SK-N-SH (cell line): ENCODE data around the gene BCHE. TPM values are rescaled to one million over a fixed set of nuclear protein-coding genes. Genes with fewer than 3 reads are reported as not detected.

Experiments
- CTCF ChIA-PET: fragments of 300-600, 350-600 bp; formaldehyde crosslinking; extraction: SDS; loops from one replicate; lab custom pipeline; 2021; lab: Yijun Ruan, JAX
- POLR2A ChIA-PET: fragments of 350-600 bp; sonication (Branson Sonifier 250); formaldehyde crosslinking; extraction: SDS; loops from one replicate; lab custom pipeline; 2020; ENCODE audit warnings: antibody characterized with exemption, inconsistent platforms; lab: Yijun Ruan, JAX
- DNase-seq: peaks from one replicate; pipeline ENCODE4 v3.0.0; 2012
- H2AFZ ChIP-seq: fragments of 200-600 bp; sonication (generic); 2 replicates; pipeline ENCODE4 v1.8.1; 2016; ENCODE audit warnings: antibody characterized with exemption, mild to moderate bottlenecking, low read depth
- H3F3A ChIP-seq: fragments of 200-600 bp; sonication (generic); replicated peaks from 2 replicates; pipeline ENCODE3; 2016; ENCODE audit warnings: antibody characterized with exemption, mild to moderate bottlenecking; ENCODE audit not compliant: insufficient read depth
- H3K27ac ChIP-seq, 2 experiments: fragments of 200-500 bp in 1 of 2; fragments of 200-600 bp in 1 of 2; sonication (Bioruptor generic) in 1 of 2; sonication (generic), shearing (Covaris generic) in 1 of 2; 2 replicates each; pipeline versions ENCODE4 v1.5.1 to v1.6.1; 2014 to 2016; ENCODE audit warnings: low read depth in 2 of 2, inconsistent platforms in 1 of 2, low read length in 1 of 2, mild to moderate bottlenecking in 1 of 2, mixed read lengths in 1 of 2
- H3K27me3 ChIP-seq: fragments of 200-600 bp; sonication (generic), shearing (Covaris generic); 2 replicates; pipeline ENCODE4 v1.6.1; 2016; ENCODE audit warnings: mixed run types; ENCODE audit not compliant: insufficient read depth
- H3K36me3 ChIP-seq, 2 experiments: fragments of 200-500 bp in 1 of 2; fragments of 200-600 bp in 1 of 2; sonication (Bioruptor generic) in 1 of 2; sonication (generic) in 1 of 2; replicated peaks in 1 of 2; 2 replicates each; pipeline versions ENCODE3 to v1.5.1; 2014 to 2016; ENCODE audit warnings: low read length in 1 of 2, mild to moderate bottlenecking in 1 of 2; ENCODE audit not compliant: insufficient read depth in 2 of 2, control insufficient read depth in 1 of 2
- H3K4me1 ChIP-seq, 2 experiments: fragments of 200-500 bp in 1 of 2; fragments of 200-600 bp in 1 of 2; sonication (Bioruptor generic) in 1 of 2; sonication (generic), shearing (Covaris generic) in 1 of 2; 2 replicates each; pipeline versions ENCODE4 v1.5.1 to v1.6.1; 2014 to 2016; ENCODE audit warnings: low read depth in 1 of 2, low read length in 1 of 2, mixed run types in 1 of 2; ENCODE audit not compliant: insufficient read depth in 2 of 2, control insufficient read depth in 1 of 2
- H3K4me2 ChIP-seq: fragments of 200-600 bp; sonication (generic), shearing (Covaris generic); 2 replicates; pipeline ENCODE4 v1.6.1; 2017; ENCODE audit warnings: mixed run types
- H3K4me3 ChIP-seq, 2 experiments: fragments of 200-500 bp in 1 of 2; fragments of 200-600 bp in 1 of 2; sonication (Bioruptor generic) in 1 of 2; sonication (generic), shearing (Covaris generic) in 1 of 2; 2 replicates each; pipeline versions ENCODE4 v1.5.1 to v1.8.1; 2014 to 2016; ENCODE audit warnings: low read depth in 2 of 2, inconsistent platforms in 1 of 2, low read length in 1 of 2, mild to moderate bottlenecking in 1 of 2, mixed read lengths in 1 of 2, moderate library complexity in 1 of 2
- H3K79me2 ChIP-seq: fragments of 200-600 bp; sonication (generic); 2 replicates; pipeline ENCODE4 v1.8.1; 2017; ENCODE audit warnings: mild to moderate bottlenecking; ENCODE audit not compliant: insufficient read depth
- H3K9ac ChIP-seq: fragments of 200-600 bp; sonication (generic); 2 replicates; pipeline ENCODE4 v1.6.1; 2017; ENCODE audit warnings: mixed run types
- H3K9me2 ChIP-seq: fragments of 200-600 bp; sonication (generic); 2 replicates; pipeline ENCODE4 v1.6.1; 2017; ENCODE audit warnings: mixed run types
- H3K9me3 ChIP-seq: fragments of 200-600 bp; sonication (generic); 2 replicates; pipeline ENCODE4 v1.6.1; 2017; ENCODE audit warnings: mixed run types, mild to moderate bottlenecking, moderate library complexity
- H4K20me1 ChIP-seq: fragments of 200-600 bp; sonication (generic); 2 replicates; pipeline ENCODE4 v1.6.1; 2017; ENCODE audit warnings: mild to moderate bottlenecking, mixed run types; ENCODE audit not compliant: insufficient read depth
- FOSL2 ChIP-seq: IDR thresholded peaks from 2 replicates; pipeline ENCODE4 v1.4.0; 2012; ENCODE audit warnings: low read depth, mild to moderate bottlenecking, moderate library complexity, borderline replicate concordance
- GATA2 ChIP-seq: sonication (generic); formaldehyde crosslinking; IDR thresholded peaks from 2 replicates; pipeline ENCODE4 v1.5.0; 2020; ENCODE audit warnings: mild to moderate bottlenecking, missing genetic modification reagents
- TEAD4 ChIP-seq: IDR thresholded peaks from 2 replicates; pipeline ENCODE4 v1.4.0; 2012; ENCODE audit warnings: mild to moderate bottlenecking, borderline replicate concordance; ENCODE audit not compliant: insufficient read depth
- YY1 ChIP-seq: IDR thresholded peaks from 2 replicates; pipeline ENCODE4 v1.4.0; 2012; ENCODE audit warnings: low read depth, mild to moderate bottlenecking
- WGBS: methylation state at CpG from one replicate; pipeline ENCODE4 v1.1.6; 2017; ENCODE audit warnings: low lambda C conversion rate; 5-methylcytosine and 5-hydroxymethylcytosine counted together
- polyA plus RNA-seq, 3 experiments: library from polyadenylated mRNA; depleted of rRNA; stranded (reverse); fragments of >200 nt; gene quantifications; 2 replicates each; pipeline ENCODE4 v1.2.3, GENCODE V29; 2012
- TF ChIP-seq, protein P1 (sequence below): IDR thresholded peaks from 2 replicates; pipeline ENCODE4 v1.4.0; 2012; ENCODE audit warnings: low read depth

BCHE gene
- polyA plus RNA-seq, 1 of the 3 experiments (the other 2 are of a cell fraction) = not detected

DNA sequence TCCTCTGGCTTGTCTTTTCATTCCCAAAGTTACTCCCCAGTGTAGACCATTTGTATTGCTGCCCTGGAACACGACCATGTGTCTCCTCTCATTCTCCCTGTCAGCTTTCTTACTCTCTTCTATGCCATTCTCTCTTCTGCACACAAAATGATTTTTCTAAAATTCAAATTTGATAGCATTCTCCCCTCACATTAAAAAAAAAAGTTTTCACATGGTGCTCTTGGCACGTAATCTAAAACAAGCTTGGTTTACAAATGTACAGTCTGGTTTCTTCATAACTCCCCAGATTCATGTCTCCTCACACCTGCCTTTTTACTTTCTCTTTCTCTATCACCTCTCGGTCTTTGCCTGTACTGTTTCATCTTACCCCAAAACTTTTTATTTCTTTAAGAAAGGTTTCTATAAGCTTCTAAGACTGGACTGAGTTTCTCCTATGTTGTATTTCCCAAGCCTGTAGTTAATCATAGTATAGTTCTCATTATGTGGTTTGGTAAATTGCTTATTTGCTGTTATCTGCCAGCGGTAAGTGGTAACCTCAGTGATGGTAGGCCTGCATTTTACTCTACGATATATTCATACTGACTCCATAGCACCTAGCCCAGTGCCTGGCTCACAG lies 31.2 kb downstream of the BCHE start:
- Histone ChIP-seq H3K4me2 (peak overlapping the region; percentile 55), H2AFZ (0 out of 2 replicates have a peak overlapping the region, but pooled peaks have one; percentile 1), H3K9me3 (no peaks in the 10 kb centered on the region), H3K27ac (no peak overlapping the region), H3K27me3 (no peaks in the 10 kb centered on the region), H4K20me1 (no peaks in the 10 kb centered on the region)
- DNase-seq = no peak
- POLR2A ChIA-PET = no interaction called here
- TF ChIP-seq YY1 (no peak), TEAD4 (no peak), GATA2 (CRISPR knock-in tag) (no peak)
- TF ChIP-seq, all 33 proteins: peak for 0
- 26% methylated on average over 5 of the region's 5 CpGs for WGBS
- Histone ChIP-seq H3K9me2 (no peaks in the 10 kb centered on the region), H3K36me3 (no peaks in the 10 kb centered on the region), H3K4me3 (peak overlapping the region in 1 of 2 experiments; percentile 22; a peak in 2 of 4 replicates), H3K9ac (no peak overlapping the region), H3F3A (no peaks in the 10 kb centered on the region), H3K79me2 (no peaks in the 10 kb centered on the region), H3K4me1 (no peaks in the 10 kb centered on the region)
- CTCF ChIA-PET = interaction anchor here (1.1 kb wide), 1 partner anchor 13 kb away, joined by 3 read pairs; no protein-coding TSS in a partner anchor

GRCh38 chr3:165803471-165803870 lies 33.8 kb downstream of the BCHE start:
- POLR2A ChIA-PET = no interaction called here
- 10% methylated on average over 1 of the region's 1 CpG for WGBS
- H4K20me1 ChIP-seq = no peaks in the 10 kb centered on the region
- no peaks in the 10 kb centered on the region for H3K27me3 ChIP-seq
- no peaks in the 10 kb centered on the region for H3K36me3 ChIP-seq
- no peak overlapping the region for H3K27ac ChIP-seq
- CTCF ChIA-PET = no interaction called here
- H3K9me3 ChIP-seq = no peaks in the 10 kb centered on the region
- H3K4me2 ChIP-seq = no peak overlapping the region
- H3K9ac ChIP-seq = no peak overlapping the region
- H3K4me1 ChIP-seq = no peaks in the 10 kb centered on the region
- no peaks in the 10 kb centered on the region for H3K79me2 ChIP-seq
- no peak overlapping the region for H3K4me3 ChIP-seq
- H2AFZ ChIP-seq = no peak overlapping the region
- DNase-seq = no peak
- no peaks in the 10 kb centered on the region for H3K9me2 ChIP-seq
- no peaks in the 10 kb centered on the region for H3F3A ChIP-seq
- TF ChIP-seq GATA2 (CRISPR knock-in tag) (no peak), FOSL2 (no peak)
- TF ChIP-seq, protein P1, sequence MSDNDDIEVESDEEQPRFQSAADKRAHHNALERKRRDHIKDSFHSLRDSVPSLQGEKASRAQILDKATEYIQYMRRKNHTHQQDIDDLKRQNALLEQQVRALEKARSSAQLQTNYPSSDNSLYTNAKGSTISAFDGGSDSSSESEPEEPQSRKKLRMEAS = no peak

- no peaks in the 10 kb centered on the region for H3K79me2 ChIP-seq
- TF ChIP-seq TEAD4 = no peak
- H4K20me1 ChIP-seq = no peaks in the 10 kb centered on the region
- no peak overlapping the region for H3K9ac ChIP-seq
- H3F3A ChIP-seq = no peaks in the 10 kb centered on the region
- H3K9me3 ChIP-seq = no peaks in the 10 kb centered on the region
- no peaks in the 10 kb centered on the region for H3K36me3 ChIP-seq
- DNase-seq = no peak
- no peak overlapping the region for H3K27ac ChIP-seq
- H3K27me3 ChIP-seq = no peaks in the 10 kb centered on the region
- no peaks in the 10 kb centered on the region for H3K9me2 ChIP-seq
- no peak overlapping the region for H2AFZ ChIP-seq
- no peak overlapping the region for H3K4me2 ChIP-seq
- ChIA-PET CTCF (no interaction called here), POLR2A (no interaction called here)
- no peak overlapping the region for H3K4me3 ChIP-seq
- 38% methylated on average over 3 of the region's 3 CpGs for WGBS
- no peaks in the 10 kb centered on the region for H3K4me1 ChIP-seq
These were observed 36.3 kb downstream of the BCHE start for GRCh38 chr3:165800970-165801369.
